ENCODE results near the gene SSBP3.
"Not testable (repeated sequence)": the region's sequence is repeated elsewhere in the genome, so short reads cannot be mapped to it uniquely, and the experiment has no call there.

SSBP3 gene

GRCh38 chr1:54239631-54240031 is 166.6 kb downstream of the SSBP3 start:
- no peak for DNase-seq (ENCODE audit: low spot score)

- DNase-seq (ENCODE audit: low spot score): no peak
These were observed 167.2 kb downstream of the SSBP3 start for GRCh38 chr1:54239035-54239383.

- DNase-seq (ENCODE audit: low spot score): no peak
These were observed 167.7 kb downstream of the SSBP3 start for GRCh38 chr1:54238353-54239034.

- no peak for DNase-seq (ENCODE audit: low spot score)
These were observed 168.6 kb downstream of the SSBP3 start for GRCh38 chr1:54237586-54237985.

GRCh38 chr1:54234284-54234683 is 171.9 kb downstream of the SSBP3 start:
- no peak for DNase-seq (ENCODE audit: low spot score)

GRCh38 chr1:54233196-54233595 is 173.0 kb downstream of the SSBP3 start:
- not testable (repeated sequence) for DNase-seq (ENCODE audit: low spot score)

- DNase-seq (ENCODE audit: low spot score): peak; percentile 23
These were observed 175.5 kb downstream of the SSBP3 start for GRCh38 chr1:54230507-54231339.

- DNase-seq (ENCODE audit: low spot score): no peak
These were observed 176.8 kb downstream of the SSBP3 start for GRCh38 chr1:54229281-54229891.

- DNase-seq (ENCODE audit: low spot score): no peak
These were observed 177.5 kb downstream of the SSBP3 start for GRCh38 chr1:54228638-54229079.

GRCh38 chr1:54227891-54228310 is 178.3 kb downstream of the SSBP3 start:
- DNase-seq (ENCODE audit: low spot score): no peak

- DNase-seq (ENCODE audit: low spot score): no peak
These were observed 179.0 kb downstream of the SSBP3 start for GRCh38 chr1:54227091-54227602.

- no peak for DNase-seq (ENCODE audit: low spot score)
These were observed 180.1 kb downstream of the SSBP3 start for GRCh38 chr1:54225986-54226559.

- DNase-seq (ENCODE audit: low spot score): no peak
These were observed 180.8 kb downstream of the SSBP3 start for GRCh38 chr1:54225378-54225777.

- no peak for DNase-seq (ENCODE audit: low spot score)
These were observed 182.0 kb downstream of the SSBP3 start for GRCh38 chr1:54224233-54224632.

- DNase-seq (ENCODE audit: low spot score): no peak
These were observed 182.6 kb downstream of the SSBP3 start for GRCh38 chr1:54223441-54224202.

- no peak for DNase-seq (ENCODE audit: low spot score)
These were observed 183.5 kb downstream of the SSBP3 start for GRCh38 chr1:54222711-54223110.

GRCh38 chr1:54221867-54222484 is 184.2 kb downstream of the SSBP3 start:
- DNase-seq (ENCODE audit: low spot score): no peak

- no peak for DNase-seq (ENCODE audit: low spot score)
These were observed 184.9 kb downstream of the SSBP3 start for GRCh38 chr1:54221113-54221834.

GRCh38 chr1:54220004-54220811 is 186.0 kb downstream of the SSBP3 start:
- no peak for DNase-seq (ENCODE audit: low spot score)

- no peak for DNase-seq (ENCODE audit: low spot score)
These were observed 186.5 kb downstream of the SSBP3 start for GRCh38 chr1:54219688-54220003.

Measured in NAMALWA (cell line).